HG02678 (cell line): ENCODE measurements around the gene HPRT1.
"Not testable (repeated sequence)": the region's sequence is repeated elsewhere in the genome, so short reads cannot be mapped to it uniquely, and the experiment has no call there.

ENCODE experiments used
- ATAC-seq: cut with Tn5 transposase; IDR thresholded peaks from one replicate; pipeline ENCODE4 v1.9.1; 2021; ENCODE audit warnings: mild to moderate bottlenecking, moderate library complexity; ENCODE audit not compliant: unreplicated experiment

The HPRT1 gene

GRCh38 chrX:134460005-134460861 is at the start of gene HPRT1:
HPRT1 (plus strand) TSS chrX:134460165; CDS start chrX:134460312, 147 bp downstream.
- ATAC-seq = peak; percentile 96

GRCh38 chrX:134416087-134416486 is 43.9 kb upstream of the HPRT1 start:
- ATAC-seq = no peak

GRCh38 chrX:134418317-134419113 is 41.5 kb upstream of the HPRT1 start:
- ATAC-seq = no peak

GRCh38 chrX:134419784-134420183 is 40.2 kb upstream of the HPRT1 start:
- no peak for ATAC-seq

- ATAC-seq = no peak
These were observed 36.4 kb upstream of the HPRT1 start for GRCh38 chrX:134423606-134424005.

GRCh38 chrX:134426281-134426680 is 33.7 kb upstream of the HPRT1 start:
- no peak for ATAC-seq

- ATAC-seq = no peak
These were observed 28.1 kb upstream of the HPRT1 start for GRCh38 chrX:134431894-134432293.

- no peak for ATAC-seq
These were observed 24.1 kb upstream of the HPRT1 start for GRCh38 chrX:134435894-134436293.

GRCh38 chrX:134443020-134443419 is 16.9 kb upstream of the HPRT1 start:
- peak; percentile 85 for ATAC-seq

- ATAC-seq = no peak
These were observed 16.5 kb upstream of the HPRT1 start for GRCh38 chrX:134443461-134443860.

- ATAC-seq = peak; percentile 38
These were observed 15.3 kb upstream of the HPRT1 start for GRCh38 chrX:134444681-134445080.

- no peak for ATAC-seq
These were observed 7.4 kb upstream of the HPRT1 start for GRCh38 chrX:134452596-134452995.

GRCh38 chrX:134453631-134454030 is 6.3 kb upstream of the HPRT1 start:
- no peak for ATAC-seq

- no peak for ATAC-seq
These were observed 5.5 kb upstream of the HPRT1 start for GRCh38 chrX:134454506-134454905.

GRCh38 chrX:134457708-134458107 is 2.3 kb upstream of the HPRT1 start:
- no peak for ATAC-seq

- peak; percentile 12 for ATAC-seq
These were observed 321 bp upstream of the HPRT1 start for GRCh38 chrX:134459683-134460004.

- ATAC-seq = peak; percentile 7
These were observed 876 bp downstream of the HPRT1 start for GRCh38 chrX:134460862-134461220.

GRCh38 chrX:134461437-134461836 is 1.5 kb downstream of the HPRT1 start:
- ATAC-seq = no peak

GRCh38 chrX:134462927-134463326 is 3.0 kb downstream of the HPRT1 start:
- no peak for ATAC-seq

GRCh38 chrX:134464453-134464852 is 4.5 kb downstream of the HPRT1 start:
- ATAC-seq = not testable (repeated sequence)

- no peak for ATAC-seq
These were observed 9.5 kb downstream of the HPRT1 start for GRCh38 chrX:134469486-134469885.

- no peak for ATAC-seq
These were observed 10.0 kb downstream of the HPRT1 start for GRCh38 chrX:134470013-134470412.
